GM10248 (cell line): ENCODE data around the gene FOXRED1.

Source experiments
- CTCF ChIA-PET: fragments of 300-600 bp; sonication (Branson Sonifier 250); formaldehyde crosslinking; extraction: SDS; loops from one replicate; lab custom pipeline; 2021; ENCODE audit warnings: antibody characterized with exemption; lab: Yijun Ruan, JAX
- POLR2A ChIA-PET: fragments of 350-650 bp; sonication (Branson Sonifier 250); formaldehyde crosslinking; extraction: SDS; loops from one replicate; lab custom pipeline; 2020; ENCODE audit warnings: antibody characterized with exemption; lab: Yijun Ruan, JAX
- DNase-seq: peaks from one replicate; pipeline ENCODE4 v3.0.0; 2012; ENCODE audit errors: extremely low spot score
- CTCF ChIP-seq: IDR thresholded peaks from 2 replicates; pipeline ENCODE4 v1.5.1; 2012; ENCODE audit warnings: mild to moderate bottlenecking, low read depth; ENCODE audit errors: extremely low read depth, missing control alignments, control extremely low read depth

Gene FOXRED1

DNA sequence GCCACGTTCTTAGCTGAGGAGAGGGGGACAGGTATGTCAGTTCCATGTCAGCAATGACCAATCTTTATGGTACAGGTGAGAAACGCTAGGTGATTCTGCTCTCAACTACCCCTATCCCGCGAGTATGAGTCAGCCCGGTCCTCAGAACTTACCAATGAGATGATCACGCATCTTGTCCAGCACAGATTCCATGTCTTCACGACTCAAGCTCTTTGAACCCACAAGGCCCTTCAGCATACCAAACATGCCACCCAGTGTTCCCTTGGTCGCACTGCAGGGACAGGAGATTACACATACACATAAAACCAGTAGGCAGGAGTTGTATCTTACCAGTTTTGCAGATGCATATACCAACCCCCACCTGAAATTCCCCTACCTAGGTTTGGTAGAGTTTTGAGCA is 3.1 kb upstream of the FOXRED1 start:
- TF ChIP-seq CTCF: no peak
- ChIA-PET POLR2A (interaction anchor here (0.6 to 1.1 kb wide), 2 partner anchors 11 to 17 kb away, joined by 4 to 6 read pairs; no protein-coding TSS in a partner anchor), CTCF (no interaction called here)
- no peak for DNase-seq

GRCh38 chr11:126267650-126268049 is 1.3 kb upstream of the FOXRED1 start:
- no peak for TF ChIP-seq CTCF
- ChIA-PET CTCF (no interaction called here), POLR2A (interaction anchor here (1.0 kb wide), 1 partner anchor 9 kb away, joined by 3 read pairs; no protein-coding TSS in a partner anchor)
- DNase-seq: no peak

DNA sequence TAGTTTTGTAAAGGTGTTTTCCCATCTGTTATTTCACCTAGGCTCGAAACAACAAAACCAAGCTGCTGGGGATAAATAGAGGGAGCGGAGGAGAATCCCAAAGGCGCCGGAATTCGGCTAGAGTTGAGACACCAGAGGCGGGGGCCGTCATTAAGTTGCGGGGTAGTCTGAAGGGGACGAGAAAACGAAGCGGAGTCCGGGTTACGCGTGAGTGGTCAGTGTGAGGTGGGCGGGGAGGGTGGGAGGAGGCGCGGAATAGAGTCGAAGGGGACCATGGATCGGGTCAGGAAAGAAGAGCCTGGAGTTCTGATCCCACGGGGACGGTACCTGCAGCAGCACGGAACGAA is 620 bp upstream of the FOXRED1 start:
- POLR2A ChIA-PET: interaction anchor here (1.0 kb wide), 1 partner anchor 10 kb away, joined by 3 read pairs; no protein-coding TSS in a partner anchor
- CTCF ChIA-PET: interaction anchor here (1.0 to 1.5 kb wide), 2 partner anchors 10 to 32 kb away, joined by 5 to 6 read pairs; no protein-coding TSS in a partner anchor
- TF ChIP-seq CTCF: no peak
- DNase-seq: no peak

DNA sequence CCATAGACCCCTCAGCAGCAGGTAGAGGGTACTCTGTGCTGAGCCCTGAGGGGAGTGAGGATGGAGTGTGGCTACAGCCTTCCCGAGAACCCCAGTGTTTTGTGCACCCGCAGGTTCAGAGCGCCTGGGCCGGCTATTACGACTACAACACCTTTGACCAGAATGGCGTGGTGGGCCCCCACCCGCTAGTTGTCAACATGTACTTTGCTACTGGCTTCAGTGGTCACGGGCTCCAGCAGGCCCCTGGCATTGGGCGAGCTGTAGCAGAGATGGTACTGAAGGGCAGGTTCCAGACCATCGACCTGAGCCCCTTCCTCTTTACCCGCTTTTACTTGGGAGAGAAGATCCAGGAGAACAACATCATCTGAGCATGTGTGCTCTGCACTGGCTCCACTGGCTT is 8.4 kb downstream of the FOXRED1 start:
- ChIA-PET POLR2A (no interaction called here), CTCF (no interaction called here)

DNA sequence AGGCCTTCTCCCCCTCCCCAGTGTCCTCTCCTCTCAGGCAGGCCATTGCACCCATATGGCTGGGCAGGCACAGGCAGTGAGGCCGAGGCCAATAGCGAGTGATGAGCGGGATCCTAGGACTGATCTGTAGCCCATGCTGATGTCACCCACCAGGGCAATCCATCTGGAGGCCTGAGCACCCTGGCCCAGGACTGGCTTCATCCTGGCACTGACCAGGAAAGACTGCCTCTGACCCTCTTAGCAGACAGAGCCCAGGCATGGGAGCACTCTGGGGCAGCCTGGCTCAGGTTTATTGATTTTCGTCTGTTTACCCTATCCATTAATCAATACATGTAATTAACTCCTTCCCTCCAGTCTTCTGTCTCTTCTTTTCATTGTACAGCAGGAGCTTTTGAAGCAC is 8.8 kb downstream of the FOXRED1 start:
- no peak for TF ChIP-seq CTCF
- POLR2A ChIA-PET: interaction anchor here (0.5 kb wide), 1 partner anchor 54 kb away, joined by 3 read pairs; no protein-coding TSS in a partner anchor
- CTCF ChIA-PET: no interaction called here
- DNase-seq: no peak

More for the DNA sequence above, 8.4 kb downstream of the FOXRED1 start:
- DNase-seq: no peak
- no peak for TF ChIP-seq CTCF

DNA sequence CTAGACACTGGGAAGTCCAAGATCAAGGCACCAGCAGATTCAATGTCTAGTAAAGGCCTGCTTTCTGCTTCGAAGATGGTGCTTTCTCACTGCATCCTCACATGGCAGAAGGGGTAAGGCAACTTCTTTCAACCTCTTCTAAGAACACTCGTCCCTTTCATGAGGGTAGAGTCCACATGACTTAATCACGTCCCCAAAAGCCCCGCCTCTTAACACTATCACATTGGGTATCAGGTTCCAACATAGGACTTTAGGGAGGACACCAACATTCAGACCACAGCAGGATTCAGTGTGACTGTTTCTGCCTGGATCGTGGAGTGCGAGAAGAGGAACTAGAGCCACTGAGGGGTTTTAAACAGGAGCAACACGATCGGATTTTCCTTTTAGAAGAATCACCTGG is 10.2 kb downstream of the FOXRED1 start:
- POLR2A ChIA-PET: no interaction called here
- no peak for TF ChIP-seq CTCF
- no peak for DNase-seq
- CTCF ChIA-PET: no interaction called here

GRCh38 chr11:126280595-126280994 is 11.6 kb downstream of the FOXRED1 start:
- TF ChIP-seq CTCF: no peak
- ChIA-PET POLR2A (no interaction called here), CTCF (no interaction called here)
- DNase-seq: no peak
